ENCODE measurements around the gene EMP2.

Gene EMP2

GRCh38 chr16:10504404-10504885, 76.0 kb downstream of the EMP2 start:
- Histone ChIP-seq H3K4me1 (ENCODE audit: control insufficient read depth, low read length) (peaks cover 10% of the 10 kb centered on the region), H3K79me2 (ENCODE audit: control insufficient read depth, low read length) (no peaks in the 10 kb centered on the region)

GRCh38 chr16:10502776-10503175, 77.6 kb downstream of the EMP2 start:
- Histone ChIP-seq H3K79me2 (ENCODE audit: control insufficient read depth, low read length) (no peaks in the 10 kb centered on the region), H3K4me1 (ENCODE audit: control insufficient read depth, low read length) (peaks cover 6% of the 10 kb centered on the region), H3K9me2 (replicated peaks; ENCODE audit: control insufficient read depth, low read length) (no peaks in the 10 kb centered on the region)

More at GRCh38 chr16:10504404-10504885, 76.0 kb downstream of the EMP2 start:
- no peaks in the 10 kb centered on the region for H3F3A ChIP-seq (ENCODE audit: control insufficient read depth, insufficient read depth)
- H3K4me3 ChIP-seq (ENCODE audit: low read length), result no peak overlapping the region
- H3K27me3 ChIP-seq (ENCODE audit: control insufficient read depth, low read length), result no peaks in the 10 kb centered on the region
- H3K9me2 ChIP-seq (replicated peaks; ENCODE audit: control insufficient read depth, low read length), result no peaks in the 10 kb centered on the region
- no peaks in the 10 kb centered on the region for H3K9me3 ChIP-seq (ENCODE audit: control insufficient read depth, insufficient read depth, low read length)
- no peak for TF ChIP-seq EZH2phosphoT487 (IDR thresholded peaks at IDR 0.05; ENCODE audit: borderline replicate concordance, low read length)
- no peaks in the 10 kb centered on the region for H3K36me3 ChIP-seq (ENCODE audit: control insufficient read depth, low read length)
- H3K4me2 ChIP-seq (ENCODE audit: low read length), result no peak overlapping the region
- H3K27ac ChIP-seq (ENCODE audit: low read depth, low read length), result no peak overlapping the region
- H4K20me1 ChIP-seq (ENCODE audit: control insufficient read depth, insufficient read depth, low read depth, low read length), result no peaks in the 10 kb centered on the region

DNA sequence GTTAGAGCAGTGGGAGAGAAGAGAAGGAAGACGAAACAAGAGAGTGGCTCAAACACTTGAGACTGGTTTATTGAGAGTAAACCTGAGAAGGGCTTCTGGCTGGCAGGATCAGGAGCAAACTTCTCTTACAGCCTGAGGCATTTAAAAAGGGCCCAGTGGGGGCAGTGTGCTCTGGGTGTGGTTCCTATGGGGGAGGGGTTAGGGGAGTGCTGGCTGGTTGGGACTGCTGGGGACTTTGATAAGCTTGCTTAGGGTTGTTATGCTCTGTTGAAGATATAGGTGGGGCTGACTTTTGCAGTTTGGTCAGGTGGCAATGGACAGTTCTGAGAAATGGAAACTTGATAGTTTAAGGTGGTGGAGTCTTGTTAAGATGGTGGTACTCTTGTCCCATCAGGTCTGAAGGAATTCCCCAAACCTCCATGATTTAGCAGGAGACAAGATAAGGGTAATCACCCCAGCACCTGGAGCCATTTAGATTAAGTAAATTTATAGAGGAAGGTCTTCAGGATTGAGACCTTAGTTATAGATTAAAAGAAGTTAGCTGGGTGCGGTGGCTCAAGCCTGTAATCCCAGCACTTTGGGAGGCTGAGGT, 79.3 kb downstream of the EMP2 start:
- H3K27ac ChIP-seq (ENCODE audit: low read depth, low read length), result no peak overlapping the region
- no peak overlapping the region for H3K4me3 ChIP-seq (ENCODE audit: low read length)
- peaks cover 6% of the 10 kb centered on the region for H3K4me1 ChIP-seq (ENCODE audit: control insufficient read depth, low read length)
- H3K4me2 ChIP-seq (ENCODE audit: low read length), result no peak overlapping the region
- TF ChIP-seq CTCF (IDR thresholded peaks at IDR 0.05; ENCODE audit: low read depth, low read length, poor library complexity, severe bottlenecking), result peak; percentile 46
- no peak for TF ChIP-seq EZH2phosphoT487 (IDR thresholded peaks at IDR 0.05; ENCODE audit: borderline replicate concordance, low read length)
- no peaks in the 10 kb centered on the region for H3K79me2 ChIP-seq (ENCODE audit: control insufficient read depth, low read length)
- no peaks in the 10 kb centered on the region for H3K9me3 ChIP-seq (ENCODE audit: control insufficient read depth, insufficient read depth, low read length)
- H3K36me3 ChIP-seq (ENCODE audit: control insufficient read depth, low read length), result no peaks in the 10 kb centered on the region
- H3K9me2 ChIP-seq (replicated peaks; ENCODE audit: control insufficient read depth, low read length), result no peaks in the 10 kb centered on the region
- H3F3A ChIP-seq (ENCODE audit: control insufficient read depth, insufficient read depth), result no peaks in the 10 kb centered on the region
- no peaks in the 10 kb centered on the region for H4K20me1 ChIP-seq (ENCODE audit: control insufficient read depth, insufficient read depth, low read depth, low read length)
- no peaks in the 10 kb centered on the region for H3K27me3 ChIP-seq (ENCODE audit: control insufficient read depth, low read length)

More at GRCh38 chr16:10502776-10503175, 77.6 kb downstream of the EMP2 start:
- Histone ChIP-seq H4K20me1 (ENCODE audit: control insufficient read depth, insufficient read depth, low read depth, low read length) (no peaks in the 10 kb centered on the region), H3K27me3 (ENCODE audit: control insufficient read depth, low read length) (no peaks in the 10 kb centered on the region), H3K4me3 (ENCODE audit: low read length) (no peak overlapping the region), H3K27ac (ENCODE audit: low read depth, low read length) (no peak overlapping the region), H3K9me3 (ENCODE audit: control insufficient read depth, insufficient read depth, low read length) (no peaks in the 10 kb centered on the region), H3K36me3 (ENCODE audit: control insufficient read depth, low read length) (no peaks in the 10 kb centered on the region), H3K4me2 (ENCODE audit: low read length) (no peak overlapping the region), H3F3A (ENCODE audit: control insufficient read depth, insufficient read depth) (no peaks in the 10 kb centered on the region)
- TF ChIP-seq CTCF (IDR thresholded peaks at IDR 0.05; ENCODE audit: low read depth, low read length, poor library complexity, severe bottlenecking) (no peak), EZH2phosphoT487 (IDR thresholded peaks at IDR 0.05; ENCODE audit: borderline replicate concordance, low read length) (no peak)

DNA sequence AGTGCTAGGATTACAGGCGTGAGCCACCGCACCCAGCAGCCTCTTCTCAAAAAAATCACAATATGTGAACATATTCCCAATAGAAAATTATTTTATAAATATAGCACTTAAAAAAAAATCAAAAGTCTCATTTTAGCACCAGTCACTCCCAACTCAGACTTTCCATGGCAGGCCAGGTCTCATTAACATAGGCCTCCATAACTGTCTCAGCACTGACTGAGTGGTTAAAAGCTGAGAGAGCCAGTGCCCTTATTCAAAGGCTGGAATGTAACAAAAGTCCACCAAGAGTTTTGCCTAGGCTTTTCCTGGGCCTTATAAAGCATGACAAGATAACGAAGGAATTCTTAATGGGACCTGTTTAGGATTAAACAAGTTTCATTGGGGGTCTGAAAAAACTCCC, 79.8 kb downstream of the EMP2 start:
- Histone ChIP-seq H4K20me1 (ENCODE audit: control insufficient read depth, insufficient read depth, low read depth, low read length) (no peaks in the 10 kb centered on the region), H3K9me3 (ENCODE audit: control insufficient read depth, insufficient read depth, low read length) (no peaks in the 10 kb centered on the region), H3K4me3 (ENCODE audit: low read length) (no peak overlapping the region), H3F3A (ENCODE audit: control insufficient read depth, insufficient read depth) (no peaks in the 10 kb centered on the region), H3K27me3 (ENCODE audit: control insufficient read depth, low read length) (no peaks in the 10 kb centered on the region), H3K4me1 (ENCODE audit: control insufficient read depth, low read length) (peaks cover 6% of the 10 kb centered on the region), H3K9me2 (replicated peaks; ENCODE audit: control insufficient read depth, low read length) (no peaks in the 10 kb centered on the region), H3K4me2 (ENCODE audit: low read length) (no peak overlapping the region), H3K27ac (ENCODE audit: low read depth, low read length) (no peak overlapping the region), H3K36me3 (ENCODE audit: control insufficient read depth, low read length) (no peaks in the 10 kb centered on the region), H3K79me2 (ENCODE audit: control insufficient read depth, low read length) (no peaks in the 10 kb centered on the region)
- TF ChIP-seq EZH2phosphoT487 (IDR thresholded peaks at IDR 0.05; ENCODE audit: borderline replicate concordance, low read length) (no peak), CTCF (IDR thresholded peaks at IDR 0.05; ENCODE audit: low read depth, low read length, poor library complexity, severe bottlenecking) (no peak)
